Endothelial cell of umbilical vein (primary cell): ENCODE data around the gene TMEM253. TPM values are rescaled to one million over a fixed set of nuclear protein-coding genes. Genes with fewer than 3 reads are reported as not detected.

Experiments
- BruUV-seq: library from RNA; stranded (reverse); fragments of 400-500 nt; replicated peaks from 2 replicates; lab custom pipeline; 2021; lab: Mats Ljungman, UMichigan
- CTCF ChIA-PET: fragments of 300-600, 350-600 bp; sonication (Branson Sonifier 250); formaldehyde crosslinking; loops from one replicate; lab custom pipeline; 2021; ENCODE audit warnings: antibody characterized with exemption, inconsistent platforms; lab: Charles Lee
- POLR2A ChIA-PET: fragments of 300-600, 350-600 bp; sonication (Branson Sonifier 250); formaldehyde crosslinking; loops from one replicate; lab custom pipeline; 2021; ENCODE audit warnings: antibody characterized with exemption, inconsistent platforms; lab: Charles Lee
- DNase-seq: peaks from one replicate; pipeline ENCODE4 v3.0.0-alpha.2; 2011; ENCODE audit warnings: low read depth, low spot score
- FAIRE-seq: peaks from 2 replicates; lab custom pipeline; 2011; peaks lifted over from hg19 to GRCh38; lab: Jason Lieb, UNC
- H2AFZ ChIP-seq: 2 replicates; pipeline ENCODE4 v1.6.0; 2012; ENCODE audit warnings: low read depth, low read length, control low read depth, inconsistent platforms
- H3K27ac ChIP-seq: 2 replicates; pipeline ENCODE4 v1.5.1; 2011; ENCODE audit warnings: low read depth, mild to moderate bottlenecking, control low read depth, low read length, moderate library complexity; ENCODE audit not compliant: insufficient read depth
- H3K27me3 ChIP-seq, 2 experiments: 2 replicates each; pipeline versions ENCODE4 v1.6.0 to v1.6.1; 2011; ENCODE audit warnings: low read length in 2 of 2, mixed read lengths in 1 of 2; ENCODE audit not compliant: control insufficient read depth in 2 of 2, insufficient read depth in 2 of 2
- H3K36me3 ChIP-seq, 2 experiments: 2 replicates in 1 of 2; 3 replicates in 1 of 2; pipeline ENCODE4 v1.5.1; 2011; ENCODE audit warnings: low read length in 2 of 2, mild to moderate bottlenecking in 1 of 2, moderate library complexity in 1 of 2; ENCODE audit not compliant: control insufficient read depth in 2 of 2, insufficient read depth in 2 of 2; ENCODE audit errors: extremely low read depth in 1 of 2
- H3K4me1 ChIP-seq: 3 replicates; pipeline ENCODE4 v1.5.1; 2011; ENCODE audit warnings: mild to moderate bottlenecking, low read length; ENCODE audit not compliant: control insufficient read depth, insufficient read depth; ENCODE audit errors: extremely low read depth
- H3K4me2 ChIP-seq: 2 replicates; pipeline ENCODE4 v1.6.1; 2011; ENCODE audit warnings: low read length, control low read depth, mixed read lengths; ENCODE audit not compliant: insufficient read depth
- H3K4me3 ChIP-seq, 3 experiments: fragments of 200-600 bp in 1 of 3; sonication (generic), shearing (Covaris generic) in 1 of 3; replicated peaks in 1 of 3; 2 replicates each; pipeline ENCODE4 v1.5.1; 2011 to 2016; ENCODE audit warnings: control low read depth in 3 of 3, low read length in 3 of 3, mild to moderate bottlenecking in 2 of 3, inconsistent platforms in 1 of 3, low read depth in 1 of 3, moderate library complexity in 1 of 3; ENCODE audit not compliant: insufficient read depth in 1 of 3
- H3K79me2 ChIP-seq: 2 replicates; pipeline ENCODE4 v1.6.0; 2012; ENCODE audit warnings: low read length, inconsistent platforms; ENCODE audit not compliant: control insufficient read depth, insufficient read depth
- H3K9ac ChIP-seq: replicated peaks from 2 replicates; pipeline ENCODE3; 2011; ENCODE audit warnings: low read length, control low read depth; ENCODE audit not compliant: insufficient read depth; ENCODE audit errors: extremely low read depth
- H3K9me1 ChIP-seq: replicated peaks from 3 replicates; pipeline ENCODE4 v1.6.0; 2011; ENCODE audit warnings: mild to moderate bottlenecking, low read length; ENCODE audit not compliant: control insufficient read depth, insufficient read depth; ENCODE audit errors: extremely low read depth
- H3K9me3 ChIP-seq: replicated peaks from 2 replicates; pipeline ENCODE4 v1.5.1; 2012; ENCODE audit warnings: low read length, inconsistent platforms; ENCODE audit not compliant: control insufficient read depth, insufficient read depth
- H4K20me1 ChIP-seq: replicated peaks from 2 replicates; pipeline ENCODE3; 2011; ENCODE audit warnings: mild to moderate bottlenecking, low read length; ENCODE audit not compliant: control insufficient read depth, insufficient read depth; ENCODE audit errors: extremely low read depth
- EZH2 ChIP-seq: IDR thresholded peaks from 2 replicates; pipeline ENCODE4 v1.6.1; 2012; ENCODE audit warnings: borderline replicate concordance, low read depth, mild to moderate bottlenecking, moderate library complexity, low read length, inconsistent platforms; ENCODE audit not compliant: severe bottlenecking
- FOS ChIP-seq: IDR thresholded peaks from 2 replicates; pipeline ENCODE4 v1.6.1; 2011; ENCODE audit warnings: mild to moderate bottlenecking, low read length, moderate library complexity, borderline replicate concordance; ENCODE audit not compliant: insufficient read depth
- GATA2 ChIP-seq: IDR thresholded peaks from 2 replicates; pipeline ENCODE4 v1.7.0; 2011; ENCODE audit warnings: low read depth, mild to moderate bottlenecking, moderate library complexity, mixed read lengths, low read length; ENCODE audit not compliant: insufficient read length, insufficient read depth
- JUN ChIP-seq: IDR thresholded peaks from 2 replicates; pipeline ENCODE4 v1.6.1; 2011; ENCODE audit warnings: borderline replicate concordance, low read depth; ENCODE audit not compliant: insufficient read length, insufficient read depth
- POLR2A ChIP-seq: IDR thresholded peaks from 2 replicates; pipeline ENCODE4 v1.6.1; 2012; ENCODE audit warnings: low read depth, mild to moderate bottlenecking, control low read depth, low read length
- dilution Hi-C: fragments of 300-500 bp; cut with MboI; formaldehyde crosslinking; loops from one replicate; pipeline ENCODE4 v1.15.0; 2019; ENCODE audit warnings: low sequenced_read_pairs; ENCODE audit not compliant: extremely low pct_ligation_motif_present
- intact Hi-C: fragments of 100-400 bp; cut with micrococcal nuclease; formaldehyde crosslinking; loops from one replicate; pipeline ENCODE4 v1.10.0; 2022
- polyA plus RNA-seq, 4 experiments: library from polyadenylated mRNA; depleted of rRNA in 3 of 4; stranded (reverse) in 3 of 4; unstranded in 1 of 4; fragments of >200 nt; gene quantifications; 2 replicates each; pipeline versions ENCODE4 v1.2.1 to v1.2.3, GENCODE V29; 2011 to 2012; ENCODE audit warnings: missing spikeins in 1 of 4
- total RNA-seq: library from RNA; stranded (reverse); gene quantifications from 2 replicates; pipeline ENCODE4 v1.2.3, GENCODE V29; 2021
- TF ChIP-seq, protein P1 (sequence below), 2 donors: IDR thresholded peaks; 1 replicate in 1 of 2; 2 replicates in 1 of 2; pipeline ENCODE4 v1.5.1; 2011; ENCODE audit warnings: low read length in 2 of 2, mild to moderate bottlenecking in 2 of 2, moderate library complexity in 2 of 2, control low read depth in 1 of 2, inconsistent platforms in 1 of 2, low read depth in 1 of 2; ENCODE audit not compliant: insufficient read depth in 1 of 2; ENCODE audit errors: extremely low read depth in 1 of 2

The TMEM253 gene
- total and polyA plus RNA-seq, 2 donors (not counting 3 experiments of a cell fraction or from before 2014, with no cell fraction given) = 0.25 TPM; not detected in 1

DNA sequence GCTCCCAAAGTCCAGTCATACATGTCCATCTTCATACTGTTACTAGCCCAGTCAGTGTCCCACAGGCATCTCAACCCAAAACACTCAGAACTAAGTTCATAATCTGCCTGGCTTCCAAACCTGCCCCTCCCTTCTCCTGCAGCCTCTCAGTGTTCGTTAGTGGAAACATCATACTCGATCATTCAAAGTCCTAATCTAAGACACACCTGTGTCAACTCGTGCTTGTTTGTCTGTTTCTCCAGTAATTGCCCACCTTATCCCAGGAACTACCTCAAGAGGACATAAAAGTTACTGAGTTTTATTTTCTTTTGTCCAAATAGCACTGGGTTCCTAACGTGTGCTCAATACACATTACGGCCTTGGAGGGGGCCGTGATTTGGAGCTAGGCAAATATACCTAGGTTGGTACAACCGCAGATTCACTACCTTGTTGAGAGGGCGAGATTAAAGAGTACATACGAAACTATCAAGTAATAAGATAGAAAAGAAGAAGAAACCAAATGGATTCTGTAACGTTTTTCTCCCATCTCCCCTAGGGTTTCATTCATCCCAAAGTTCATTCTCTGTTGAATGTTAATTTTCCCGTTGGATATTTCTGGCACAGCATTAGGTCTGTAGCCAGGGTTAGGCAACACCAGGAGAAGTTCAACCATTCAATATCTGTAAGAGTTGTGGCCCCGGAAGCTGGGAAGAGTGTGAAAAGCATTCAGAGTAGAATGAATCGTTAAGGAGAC is 40.1 kb upstream of the TMEM253 start:
- Histone ChIP-seq H3K36me3 (no peaks in the 10 kb centered on the region), H3K9me3 (no peaks in the 10 kb centered on the region), H3K79me2 (no peaks in the 10 kb centered on the region), H3K27ac (no peak overlapping the region), H4K20me1 (no peaks in the 10 kb centered on the region), H3K4me1 (no peaks in the 10 kb centered on the region), H3K4me2 (no peak overlapping the region), H3K9me1 (no peaks in the 10 kb centered on the region), H3K27me3 (peaks cover 15 to 26% of the 10 kb centered on the region in 2 experiments), H3K4me3 (no peak overlapping the region), H3K9ac (no peak overlapping the region), H2AFZ (no peak overlapping the region)
- FAIRE-seq = no peak
- dilution Hi-C loops = no loop called here
- intact Hi-C loops = no loop called here
- BruUV-seq = no TSS peak
- CTCF ChIA-PET = interaction anchor here (1.3 to 1.5 kb wide), 2 partner anchors 44 to 46 kb away, joined by 3 to 4 read pairs; no protein-coding TSS in a partner anchor
- POLR2A ChIA-PET = interaction anchor here (0.6 kb wide), 1 partner anchor 155 kb away, joined by 3 read pairs; no protein-coding TSS in a partner anchor
- no peak for DNase-seq
- no peak for TF ChIP-seq FOS
- no peak for TF ChIP-seq POLR2A
- no peak for TF ChIP-seq EZH2
- TF ChIP-seq, protein P1, sequence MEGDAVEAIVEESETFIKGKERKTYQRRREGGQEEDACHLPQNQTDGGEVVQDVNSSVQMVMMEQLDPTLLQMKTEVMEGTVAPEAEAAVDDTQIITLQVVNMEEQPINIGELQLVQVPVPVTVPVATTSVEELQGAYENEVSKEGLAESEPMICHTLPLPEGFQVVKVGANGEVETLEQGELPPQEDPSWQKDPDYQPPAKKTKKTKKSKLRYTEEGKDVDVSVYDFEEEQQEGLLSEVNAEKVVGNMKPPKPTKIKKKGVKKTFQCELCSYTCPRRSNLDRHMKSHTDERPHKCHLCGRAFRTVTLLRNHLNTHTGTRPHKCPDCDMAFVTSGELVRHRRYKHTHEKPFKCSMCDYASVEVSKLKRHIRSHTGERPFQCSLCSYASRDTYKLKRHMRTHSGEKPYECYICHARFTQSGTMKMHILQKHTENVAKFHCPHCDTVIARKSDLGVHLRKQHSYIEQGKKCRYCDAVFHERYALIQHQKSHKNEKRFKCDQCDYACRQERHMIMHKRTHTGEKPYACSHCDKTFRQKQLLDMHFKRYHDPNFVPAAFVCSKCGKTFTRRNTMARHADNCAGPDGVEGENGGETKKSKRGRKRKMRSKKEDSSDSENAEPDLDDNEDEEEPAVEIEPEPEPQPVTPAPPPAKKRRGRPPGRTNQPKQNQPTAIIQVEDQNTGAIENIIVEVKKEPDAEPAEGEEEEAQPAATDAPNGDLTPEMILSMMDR (IDR thresholded peaks at IDR 0.05; ENCODE audit: extremely low read depth in 1 of 2, insufficient read depth in 1 of 2, low read depth in 1 of 2, low read length in 2 of 2) = no peak
- no peak for TF ChIP-seq GATA2

DNA sequence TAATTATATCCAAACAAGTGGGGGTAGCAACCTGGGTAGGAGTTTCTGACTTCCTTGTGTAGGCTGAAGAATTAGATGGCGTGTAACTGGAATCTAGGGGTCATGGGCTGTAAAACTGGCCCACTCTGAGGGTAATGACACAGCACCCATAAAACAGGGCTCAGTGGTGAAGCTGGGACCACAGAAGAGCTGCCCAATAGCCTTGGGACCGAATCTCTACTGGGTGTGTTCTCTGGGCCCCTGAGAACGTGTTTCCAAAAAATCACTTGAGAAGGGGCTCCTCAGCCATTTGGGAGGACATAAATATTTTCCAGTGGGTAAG is 39.6 kb upstream of the TMEM253 start:
- intact Hi-C loops = no loop called here
- H3K4me2 ChIP-seq = no peak overlapping the region
- no peaks in the 10 kb centered on the region for H3K36me3 ChIP-seq
- dilution Hi-C loops = no loop called here
- H3K9me3 ChIP-seq = no peaks in the 10 kb centered on the region
- TF ChIP-seq GATA2 (no peak), JUN (no peak), FOS (no peak), EZH2 (no peak), POLR2A (no peak)
- no peak for DNase-seq
- no peak overlapping the region for H2AFZ ChIP-seq
- H4K20me1 ChIP-seq = no peaks in the 10 kb centered on the region
- no TSS peak for BruUV-seq
- no peak for FAIRE-seq
- ChIA-PET POLR2A (interaction anchor here (0.6 kb wide), 1 partner anchor 156 kb away, joined by 3 read pairs; no protein-coding TSS in a partner anchor), CTCF (interaction anchor here (1.1 to 1.5 kb wide), 3 partner anchors 10 to 47 kb away, joined by 3 to 4 read pairs (median 3); no protein-coding TSS in a partner anchor)
- H3K27ac ChIP-seq = no peak overlapping the region
- H3K27me3 ChIP-seq = peaks cover 15 to 26% of the 10 kb centered on the region in 2 experiments
- no peaks in the 10 kb centered on the region for H3K79me2 ChIP-seq
- H3K9ac ChIP-seq = no peak overlapping the region
- H3K9me1 ChIP-seq = no peaks in the 10 kb centered on the region
- H3K4me1 ChIP-seq = no peaks in the 10 kb centered on the region
- no peak overlapping the region for H3K4me3 ChIP-seq
